ENCODE measurements around the gene EPC2.
"Not testable (repeated sequence)": the region's sequence is repeated elsewhere in the genome, so short reads cannot be mapped to it uniquely, and the experiment has no call there.

EPC2 gene

GRCh38 chr2:148670773-148671172, 26.2 kb downstream of the EPC2 start:
- H3F3A ChIP-seq (ENCODE audit: low read depth) = no peaks in the 10 kb centered on the region
- H3K9me3 ChIP-seq (ENCODE audit: insufficient read depth, low read depth, low read length) = no peaks in the 10 kb centered on the region
- no peak overlapping the region for H3K4me3 ChIP-seq (ENCODE audit: low read length, poor library complexity, severe bottlenecking)
- TF ChIP-seq EZH2phosphoT487 (IDR thresholded peaks at IDR 0.05; ENCODE audit: borderline replicate concordance) = no peak
- TF ChIP-seq CTCF (conservative IDR thresholded peaks at IDR 0.05; ENCODE audit: low read length) = no peak
- no peak overlapping the region for H3K4me2 ChIP-seq (ENCODE audit: low read depth, low read length, poor library complexity, severe bottlenecking)
- H2AFZ ChIP-seq (ENCODE audit: low read length) = no peak overlapping the region
- H3K9ac ChIP-seq (ENCODE audit: low read depth, low read length, poor library complexity, severe bottlenecking) = no peak overlapping the region
- H3K4me1 ChIP-seq (ENCODE audit: insufficient read depth, low read length, poor library complexity, severe bottlenecking) = no peaks in the 10 kb centered on the region
- no peaks in the 10 kb centered on the region for H3K36me3 ChIP-seq (ENCODE audit: insufficient read depth, low read length)
- H3K9me2 ChIP-seq (replicated peaks; ENCODE audit: low read depth, low read length) = no peaks in the 10 kb centered on the region
- no peaks in the 10 kb centered on the region for H3K27me3 ChIP-seq (ENCODE audit: insufficient read depth, low read length, poor library complexity, severe bottlenecking)
- H4K20me1 ChIP-seq (ENCODE audit: insufficient read depth, low read length, poor library complexity, severe bottlenecking) = peaks cover 81% of the 10 kb centered on the region
- H3K79me2 ChIP-seq (ENCODE audit: insufficient read depth, low read length) = peaks cover 99% of the 10 kb centered on the region

GRCh38 chr2:148674063-148675020, 29.8 kb downstream of the EPC2 start:
- peaks cover 73% of the 10 kb centered on the region for H4K20me1 ChIP-seq (ENCODE audit: insufficient read depth, low read length, poor library complexity, severe bottlenecking)
- no peak overlapping the region for H3K4me2 ChIP-seq (ENCODE audit: low read depth, low read length, poor library complexity, severe bottlenecking)
- H3K4me1 ChIP-seq (ENCODE audit: insufficient read depth, low read length, poor library complexity, severe bottlenecking) = no peaks in the 10 kb centered on the region
- no peaks in the 10 kb centered on the region for H3K9me3 ChIP-seq (ENCODE audit: insufficient read depth, low read depth, low read length)
- H3K9ac ChIP-seq (ENCODE audit: low read depth, low read length, poor library complexity, severe bottlenecking) = no peak overlapping the region
- no peak for TF ChIP-seq EZH2phosphoT487 (IDR thresholded peaks at IDR 0.05; ENCODE audit: borderline replicate concordance)
- TF ChIP-seq CTCF (conservative IDR thresholded peaks at IDR 0.05; ENCODE audit: low read length) = peak; percentile 75
- no peaks in the 10 kb centered on the region for H3F3A ChIP-seq (ENCODE audit: low read depth)
- H3K36me3 ChIP-seq (ENCODE audit: insufficient read depth, low read length) = no peaks in the 10 kb centered on the region
- no peak overlapping the region for H2AFZ ChIP-seq (ENCODE audit: low read length)
- H3K79me2 ChIP-seq (ENCODE audit: insufficient read depth, low read length) = peaks cover 93% of the 10 kb centered on the region
- H3K27me3 ChIP-seq (ENCODE audit: insufficient read depth, low read length, poor library complexity, severe bottlenecking) = no peaks in the 10 kb centered on the region
- no peak overlapping the region for H3K4me3 ChIP-seq (ENCODE audit: low read length, poor library complexity, severe bottlenecking)
- H3K9me2 ChIP-seq (replicated peaks; ENCODE audit: low read depth, low read length) = no peaks in the 10 kb centered on the region

- H4K20me1 ChIP-seq (ENCODE audit: insufficient read depth, low read length, poor library complexity, severe bottlenecking) = peaks cover 75% of the 10 kb centered on the region
- H3K4me1 ChIP-seq (ENCODE audit: insufficient read depth, low read length, poor library complexity, severe bottlenecking) = no peaks in the 10 kb centered on the region
- TF ChIP-seq CTCF (conservative IDR thresholded peaks at IDR 0.05; ENCODE audit: low read length) (no peak), EZH2phosphoT487 (IDR thresholded peaks at IDR 0.05; ENCODE audit: borderline replicate concordance) (no peak)
- H3K4me3 ChIP-seq (ENCODE audit: low read length, poor library complexity, severe bottlenecking) = no peak overlapping the region
- no peak overlapping the region for H2AFZ ChIP-seq (ENCODE audit: low read length)
- peaks cover 93% of the 10 kb centered on the region for H3K79me2 ChIP-seq (ENCODE audit: insufficient read depth, low read length)
- no peaks in the 10 kb centered on the region for H3K36me3 ChIP-seq (ENCODE audit: insufficient read depth, low read length)
- H3K9me3 ChIP-seq (ENCODE audit: insufficient read depth, low read depth, low read length) = no peaks in the 10 kb centered on the region
- no peaks in the 10 kb centered on the region for H3K9me2 ChIP-seq (replicated peaks; ENCODE audit: low read depth, low read length)
- H3K4me2 ChIP-seq (ENCODE audit: low read depth, low read length, poor library complexity, severe bottlenecking) = no peak overlapping the region
- no peaks in the 10 kb centered on the region for H3F3A ChIP-seq (ENCODE audit: low read depth)
- H3K27me3 ChIP-seq (ENCODE audit: insufficient read depth, low read length, poor library complexity, severe bottlenecking) = no peaks in the 10 kb centered on the region
- H3K9ac ChIP-seq (ENCODE audit: low read depth, low read length, poor library complexity, severe bottlenecking) = no peak overlapping the region
These were observed 31.2 kb downstream of the EPC2 start for GRCh38 chr2:148675708-148676107.

DNA sequence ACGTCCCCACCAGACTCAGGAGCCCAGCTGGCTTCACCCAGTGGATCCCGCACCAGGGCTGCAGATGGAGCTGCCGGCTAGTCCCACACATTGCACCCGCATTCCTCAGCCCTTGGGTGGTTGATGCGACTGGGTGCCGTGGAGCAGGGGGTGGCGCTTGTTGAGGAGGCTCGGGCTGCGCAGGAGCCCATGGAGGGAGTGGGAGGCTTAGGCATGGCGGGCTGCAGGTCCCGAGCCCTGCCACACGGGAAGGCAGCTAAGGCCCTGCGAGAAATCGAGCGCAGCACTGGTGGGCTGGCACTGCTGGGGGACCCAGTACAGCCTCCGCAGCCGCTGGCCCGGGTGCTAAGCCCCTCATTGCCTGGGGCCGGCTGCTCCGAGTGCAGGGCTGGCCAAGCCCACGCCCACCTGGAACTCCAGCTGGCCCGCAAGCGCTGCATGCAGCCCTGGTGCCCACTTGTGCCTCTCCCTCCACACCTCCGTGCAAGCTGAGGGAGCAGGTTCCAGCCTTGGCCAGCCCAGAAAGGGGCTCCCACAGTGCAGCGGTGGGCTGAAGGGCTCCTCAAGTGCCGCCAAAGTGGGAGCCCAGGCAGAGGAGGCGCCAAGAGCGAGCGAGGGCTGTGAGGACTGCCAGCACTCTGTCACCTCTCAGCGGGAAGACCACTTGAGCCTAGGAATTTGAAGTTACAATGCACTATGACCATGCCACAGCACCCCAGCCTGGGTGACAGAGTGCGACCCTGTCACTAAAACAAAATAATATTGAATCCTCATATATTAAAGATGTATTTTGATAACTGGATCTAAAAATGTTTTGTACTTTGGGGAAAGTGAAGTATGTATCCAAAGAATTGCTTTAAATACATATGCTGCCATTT, 34.0 kb downstream of the EPC2 start:
- not testable (repeated sequence) for H3K9me2 ChIP-seq (replicated peaks; ENCODE audit: low read depth, low read length); H3K4me2 ChIP-seq (ENCODE audit: low read depth, low read length, poor library complexity, severe bottlenecking); H3K9me3 ChIP-seq (ENCODE audit: insufficient read depth, low read depth, low read length); H3K4me1 ChIP-seq (ENCODE audit: insufficient read depth, low read length, poor library complexity, severe bottlenecking); H3K4me3 ChIP-seq (ENCODE audit: low read length, poor library complexity, severe bottlenecking); H3F3A ChIP-seq (ENCODE audit: low read depth); H3K9ac ChIP-seq (ENCODE audit: low read depth, low read length, poor library complexity, severe bottlenecking); H2AFZ ChIP-seq (ENCODE audit: low read length); H3K27me3 ChIP-seq (ENCODE audit: insufficient read depth, low read length, poor library complexity, severe bottlenecking); H3K36me3 ChIP-seq (ENCODE audit: insufficient read depth, low read length)
- Histone ChIP-seq H4K20me1 (ENCODE audit: insufficient read depth, low read length, poor library complexity, severe bottlenecking) (peaks cover 62% of the 10 kb centered on the region), H3K79me2 (ENCODE audit: insufficient read depth, low read length) (peaks cover 94% of the 10 kb centered on the region)
